Head of caudate nucleus (tissue), 42 donors: ENCODE results near the gene NFAT5.
"Not testable (repeated sequence)": the region's sequence is repeated elsewhere in the genome, so short reads cannot be mapped to it uniquely, and the experiment has no call there.

Source experiments
- DNase-seq, 42 donors: peaks; one replicate each; pipeline versions ENCODE4 v3.0.0 to v3.0.0-alpha.2; 2020 to 2021; ENCODE audit warnings: mixed read lengths in 7 of 42
- intact Hi-C: fragments of 100-400 bp; cut with DNase I; formaldehyde crosslinking; loops from one replicate; pipeline ENCODE4 v1.15.0; 2022

Gene NFAT5

GRCh38 chr16:69717066-69717465 is 151.3 kb downstream of the NFAT5 start:
- peak in 2 of 42 donors; percentile 38 to 56 for DNase-seq
- intact Hi-C loops: no loop called here

GRCh38 chr16:69718111-69718764 is 152.5 kb downstream of the NFAT5 start:
- intact Hi-C loops: no loop called here
- peak in 7 of 42 donors; percentile 37 to 64 (median 45) for DNase-seq

GRCh38 chr16:69720822-69721430 is 155.2 kb downstream of the NFAT5 start:
- DNase-seq: peak in 3 of 42 donors; percentile 6 to 34 (median 33)
- intact Hi-C loops: no loop called here

- intact Hi-C loops: no loop called here
- DNase-seq: peak in 1 of 42 donors; percentile 39
Observed at GRCh38 chr16:69721441-69721957, 155.7 kb downstream of the NFAT5 start.

- intact Hi-C loops: no loop called here
- DNase-seq: peak in 1 of 42 donors; percentile 27
Observed at GRCh38 chr16:69724414-69724873, 158.7 kb downstream of the NFAT5 start.

GRCh38 chr16:69724981-69725479 is 159.3 kb downstream of the NFAT5 start:
- intact Hi-C loops: no loop called here
- peak in 3 of 42 donors; percentile 37 to 54 (median 43) for DNase-seq

GRCh38 chr16:69725480-69726312 is 159.9 kb downstream of the NFAT5 start:
- peak in 5 of 42 donors; percentile 17 to 44 (median 28) for DNase-seq
- intact Hi-C loops: no loop called here

- intact Hi-C loops: no loop called here
Observed at GRCh38 chr16:69726313-69727060, 160.7 kb downstream of the NFAT5 start, which contains the start of gene NQO1. Gene NQO1, minus strand, starts transcription at chr16:69726560. Its CDS starts 121 bp downstream, at chr16:69726439.

GRCh38 chr16:69727916-69728270 is 162.1 kb downstream of the NFAT5 start:
- peak in 35 of 42 donors; percentile 47 to 83 (median 65) for DNase-seq
- intact Hi-C loops: no loop called here

More at GRCh38 chr16:69726313-69727060, 160.7 kb downstream of the NFAT5 start, which contains the start of gene NQO1:
- peak; percentile 88 to 97 (median 93) for DNase-seq

GRCh38 chr16:69729030-69729429 is 163.3 kb downstream of the NFAT5 start:
- intact Hi-C loops: not testable (repeated sequence)
- peak in 1 of 42 donors; percentile 19 for DNase-seq

GRCh38 chr16:69731280-69731679 is 165.5 kb downstream of the NFAT5 start:
- intact Hi-C loops, DNase-seq: not testable (repeated sequence)

- no peak for DNase-seq
- intact Hi-C loops: no loop called here
Observed at GRCh38 chr16:69732101-69732500, 166.3 kb downstream of the NFAT5 start.

- DNase-seq: peak in 7 of 42 donors; percentile 31 to 61 (median 43)
- intact Hi-C loops: no loop called here
Observed at GRCh38 chr16:69741519-69741918, 175.8 kb downstream of the NFAT5 start.

- peak in 29 of 42 donors; percentile 26 to 76 (median 52) for DNase-seq
- intact Hi-C loops: no loop called here
Observed at GRCh38 chr16:69741951-69742904, 176.5 kb downstream of the NFAT5 start.

GRCh38 chr16:69744363-69745231 is 178.8 kb downstream of the NFAT5 start:
- intact Hi-C loops: no loop called here
- DNase-seq: no peak

- peak in 3 of 42 donors; percentile 45 to 53 (median 49) for DNase-seq
- intact Hi-C loops: no loop called here
Observed at GRCh38 chr16:69745232-69745612, 179.5 kb downstream of the NFAT5 start.
